Measurements from ENCODE around the gene RPUSD1. TPM values are rescaled to one million over a fixed set of nuclear protein-coding genes. Genes with fewer than 3 reads are reported as not detected.
A peak's percentile ranks its signal among the peaks of the same experiment; 100 is the strongest.
"Not testable (repeated sequence)": the region's sequence is repeated elsewhere in the genome, so short reads cannot be mapped to it uniquely, and the experiment has no call there.

Gene RPUSD1
- total and polyA plus RNA-seq, 2 of the 13 experiments (the other 11 are each of a cell fraction or from before 2014, with no cell fraction given): 13.1 to 26.2 TPM

- TF ChIP-seq ZNF761 (CRISPR knock-in tag; conservative IDR thresholded peaks at IDR 0.05) (0 out of 2 replicates have a peak, but pooled peaks have one; percentile 9), RFX3 (CRISPR knock-in tag; IDR thresholded peaks at IDR 0.05) (no peak), TMF1 (CRISPR knock-in tag; IDR thresholded peaks at IDR 0.05; ENCODE audit: low read depth) (peak; percentile 38; the same call in 1 of the 2 replicates), ZNF510 (CRISPR knock-in tag; IDR thresholded peaks at IDR 0.05; ENCODE audit: low read depth) (no peak), ZNF737 (CRISPR knock-in tag; IDR thresholded peaks at IDR 0.05; ENCODE audit: borderline replicate concordance) (no peak), POLR2G (IDR thresholded peaks at IDR 0.05; ENCODE audit: low read depth, low read length) (peak; percentile 64), ZNF776 (CRISPR knock-in tag; IDR thresholded peaks at IDR 0.05) (peak; percentile 41; the same call in 1 of the 2 replicates)
Measured at GRCh38 chr16:787978-788398, at the start of gene RPUSD1 (continued).

GRCh38 chr16:836822-837221 lies 48.6 kb upstream of the RPUSD1 start:
- Histone ChIP-seq H3K9me3 (ENCODE audit: low read length) (peaks cover 16% of the 10 kb centered on the region), H3K27me3 (ENCODE audit: control insufficient read depth in 1 of 2, insufficient read depth in 2 of 2, low read length in 2 of 2) (peaks cover 10 to 60% of the 10 kb centered on the region in 2 experiments)
- H2AFZ ChIP-seq (ENCODE audit: low read length); FAIRE-seq; POLR2A ChIA-PET; CTCF ChIA-PET (ENCODE audit: low intra/inter-chr PET ratio, low total read pairs); BruUV-seq (replicated peaks); H3K79me2 ChIP-seq (ENCODE audit: insufficient read depth, low read length); DNase-seq (ENCODE audit: low spot score); H3K36me3 ChIP-seq (replicated peaks in 1 of 2; ENCODE audit: control insufficient read depth in 1 of 2, insufficient read depth in 2 of 2, low read length in 2 of 2); H3K4me3 ChIP-seq (replicated peaks in 1 of 3; ENCODE audit: insufficient read depth in 1 of 3, low read depth in 2 of 3, low read length in 3 of 3); H3K9ac ChIP-seq (ENCODE audit: insufficient read depth, low read depth, low read length); H3K27ac ChIP-seq (ENCODE audit: extremely low read length, insufficient read depth, low read length); H3K4me2 ChIP-seq (ENCODE audit: low read depth, low read length); ATAC-seq; intact Hi-C loops (cut with micrococcal nuclease; ENCODE audit: unreplicated experiment); H3K4me1 ChIP-seq (ENCODE audit: insufficient read depth, low read length); H4K20me1 ChIP-seq (ENCODE audit: insufficient read depth, low read length): not testable (repeated sequence)
- in situ Hi-C loops (cut with HindIII; ENCODE audit: extremely low pct_ligation_motif_present, low pct_unique_long_range_greater_than_20kb): loop anchor here (10.0 kb wide), 1 partner anchor 58 kb away; no protein-coding TSS in a partner anchor
- 48% methylated on average over 3 of the region's 3 CpGs for WGBS (ENCODE audit: low lambda C conversion rate)

GRCh38 chr16:836221-836620 lies 48.0 kb upstream of the RPUSD1 start:
- FAIRE-seq: no peak
- WGBS (ENCODE audit: low lambda C conversion rate): 48% methylated on average over 4 of the region's 4 CpGs
- POLR2A ChIA-PET: no interaction called here
- TF ChIP-seq ZBTB33 (CRISPR knock-in tag; IDR thresholded peaks at IDR 0.05) (peak; percentile 58), ZNF280D (CRISPR knock-in tag; IDR thresholded peaks at IDR 0.05) (0 out of 2 replicates have a peak, but pooled peaks have one; percentile 43)

More at GRCh38 chr16:836221-836620, 48.0 kb upstream of the RPUSD1 start:
- Histone ChIP-seq H2AFZ (ENCODE audit: low read length) (no peak overlapping the region), H4K20me1 (ENCODE audit: insufficient read depth, low read length) (no peaks in the 10 kb centered on the region), H3K36me3 (replicated peaks in 1 of 2; ENCODE audit: control insufficient read depth in 1 of 2, insufficient read depth in 2 of 2, low read length in 2 of 2) (no peaks in the 10 kb centered on the region), H3K4me2 (ENCODE audit: low read depth, low read length) (no peak overlapping the region), H3K4me1 (ENCODE audit: insufficient read depth, low read length) (no peaks in the 10 kb centered on the region), H3K79me2 (ENCODE audit: insufficient read depth, low read length) (no peaks in the 10 kb centered on the region), H3K9ac (ENCODE audit: insufficient read depth, low read depth, low read length) (no peak overlapping the region), H3K27ac (ENCODE audit: extremely low read length, insufficient read depth, low read length) (no peak overlapping the region), H3K9me3 (ENCODE audit: low read length) (peaks cover 16% of the 10 kb centered on the region), H3K4me3 (replicated peaks in 1 of 3; ENCODE audit: insufficient read depth in 1 of 3, low read depth in 2 of 3, low read length in 3 of 3) (no peak overlapping the region), H3K27me3 (ENCODE audit: control insufficient read depth in 1 of 2, insufficient read depth in 2 of 2, low read length in 2 of 2) (peaks cover 12 to 60% of the 10 kb centered on the region in 2 experiments)
- CTCF ChIA-PET (ENCODE audit: low intra/inter-chr PET ratio, low total read pairs): no interaction called here
- in situ Hi-C loops (cut with HindIII; ENCODE audit: extremely low pct_ligation_motif_present, low pct_unique_long_range_greater_than_20kb) (loop anchor here (10.0 kb wide), 1 partner anchor 59 kb away; no protein-coding TSS in a partner anchor), intact Hi-C loops (cut with micrococcal nuclease; ENCODE audit: unreplicated experiment) (no loop called here)
- no peak for DNase-seq (ENCODE audit: low spot score)
- BruUV-seq (replicated peaks): no TSS peak
- ATAC-seq: no peak
